WTC11 (cell line): Measurements from ENCODE around the gene TSHZ3.

ENCODE experiments used
- AR ChIP-seq: fragments of 250-450 bp; sonication (Bioruptor Pico); IDR thresholded peaks from 2 replicates; pipeline ENCODE4 v1.9.0; 2021; ENCODE audit warnings: mild to moderate bottlenecking
- ARID4B ChIP-seq: sonication (generic); formaldehyde crosslinking; IDR thresholded peaks from 2 replicates; pipeline ENCODE4 v1.8.0; 2023; ENCODE audit warnings: missing genetic modification reagents, mild to moderate bottlenecking, borderline replicate concordance
- CBFB ChIP-seq: sonication (generic); formaldehyde crosslinking; IDR thresholded peaks from 2 replicates; pipeline ENCODE4 v1.8.1; 2022; ENCODE audit warnings: mild to moderate bottlenecking, low read depth, missing genetic modification reagents
- CTCF ChIP-seq: fragments of 200-600 bp; IDR thresholded peaks from 2 replicates; pipeline ENCODE4 v1.8.0; 2022; ENCODE audit warnings: antibody characterized with exemption
- MLX ChIP-seq: sonication (generic); formaldehyde crosslinking; IDR thresholded peaks from 2 replicates; pipeline ENCODE4 v1.8.1; 2023; ENCODE audit warnings: mild to moderate bottlenecking, missing genetic modification reagents, moderate library complexity
- NR2C2 ChIP-seq: sonication (generic); formaldehyde crosslinking; IDR thresholded peaks from 2 replicates; pipeline ENCODE4 v1.8.0; 2022; ENCODE audit warnings: mild to moderate bottlenecking, missing genetic modification reagents
- RORB ChIP-seq: fragments of 250-450 bp; sonication (Bioruptor Pico); IDR thresholded peaks from 2 replicates; pipeline ENCODE4 v1.9.0; 2021; ENCODE audit warnings: mild to moderate bottlenecking
- SMAD3 ChIP-seq: sonication (generic); formaldehyde crosslinking; IDR thresholded peaks from 2 replicates; pipeline ENCODE4 v1.8.0; 2022; ENCODE audit warnings: missing genetic modification reagents, mild to moderate bottlenecking, borderline replicate concordance
- STAT6 ChIP-seq: sonication (generic); formaldehyde crosslinking; conservative IDR thresholded peaks from 2 replicates; pipeline ENCODE4 v1.8.1; 2023; ENCODE audit warnings: mild to moderate bottlenecking, low read depth, missing genetic modification reagents, moderate library complexity
- TEAD4 ChIP-seq: sonication (generic); formaldehyde crosslinking; IDR thresholded peaks from 2 replicates; pipeline ENCODE4 v1.8.0; 2022; ENCODE audit warnings: mild to moderate bottlenecking, missing genetic modification reagents
- ZNF512 ChIP-seq: sonication (generic); formaldehyde crosslinking; IDR thresholded peaks from 2 replicates; pipeline ENCODE4 v1.8.1; 2022; ENCODE audit warnings: missing genetic modification reagents, borderline replicate concordance

- TF ChIP-seq CTCF (no peak), SMAD3 (no peak), CBFB (CRISPR knock-in tag) (no peak), TEAD4 (CRISPR knock-in tag) (no peak), NR2C2 (no peak), ZNF512 (no peak), AR (CRISPR knock-in tag) (no peak), ARID4B (CRISPR knock-in tag) (no peak), STAT6 (CRISPR knock-in tag) (no peak), RORB (CRISPR knock-in tag) (no peak), MLX (CRISPR knock-in tag) (no peak)
These were observed 58.2 kb downstream of the TSHZ3 start for GRCh38 chr19:31290931-31291590.
